Type B pancreatic cell (in vitro differentiated cells): ENCODE results near the gene C2orf68. TPM values are rescaled to one million over a fixed set of nuclear protein-coding genes. Genes with fewer than 3 reads are reported as not detected.
A peak's percentile ranks its signal among the peaks of the same experiment; 100 is the strongest.

ENCODE experiments used
- DNase-seq: peaks from one replicate; pipeline ENCODE4 v3.0.0; 2021; ENCODE audit warnings: mixed read lengths; ENCODE audit not compliant: unreplicated experiment; ENCODE audit errors: extremely low spot score
- H3K27ac Mint-ChIP-seq: 2 replicates; pipeline ENCODE4 v1.8.0; 2021; ENCODE audit warnings: mild to moderate bottlenecking, mixed read lengths
- H3K27me3 Mint-ChIP-seq: 2 replicates; pipeline ENCODE4 v1.8.0; 2021; ENCODE audit warnings: mixed read lengths
- H3K36me3 Mint-ChIP-seq: 2 replicates; pipeline ENCODE4 v1.8.0; 2021; ENCODE audit warnings: mixed read lengths
- H3K4me1 Mint-ChIP-seq: one replicate; pipeline ENCODE4 v1.8.0; 2021; ENCODE audit warnings: mixed read lengths; ENCODE audit not compliant: unreplicated experiment
- H3K4me3 Mint-ChIP-seq: 2 replicates; pipeline ENCODE4 v1.8.0; 2021; ENCODE audit warnings: mild to moderate bottlenecking, mixed read lengths
- H3K9me3 Mint-ChIP-seq: 2 replicates; pipeline ENCODE4 v1.8.0; 2021; ENCODE audit warnings: mixed read lengths
- CTCF ChIP-seq: fragments of 200-600 bp; sonication (generic); conservative IDR thresholded peaks from 2 replicates; pipeline ENCODE4 v1.5.0; 2021; ENCODE audit warnings: antibody characterized with exemption, mild to moderate bottlenecking
- total RNA-seq: library from RNA; stranded (reverse); gene quantifications from 2 replicates; pipeline ENCODE4 v1.2.1, GENCODE V29; 2021; ENCODE audit warnings: low replicate concordance

The C2orf68 gene
- total RNA-seq, 1 donor from 2014 or later: 66.6 TPM

GRCh38 chr2:85590950-85591349, 20.9 kb downstream of the C2orf68 start:
- Mint-ChIP-seq H3K4me1 (peaks cover 36% of the 10 kb centered on the region), H3K4me3 (peak overlapping the region; percentile 31), H3K9me3 (no peaks in the 10 kb centered on the region), H3K27ac (peak overlapping the region; percentile 72), H3K36me3 (peaks cover 4% of the 10 kb centered on the region), H3K27me3 (no peaks in the 10 kb centered on the region)
- no peak for DNase-seq
- no peak for TF ChIP-seq CTCF

- Mint-ChIP-seq H3K36me3 (no peaks in the 10 kb centered on the region), H3K4me3 (peak overlapping the region; percentile 14), H3K27ac (peak overlapping the region; percentile 72), H3K27me3 (no peaks in the 10 kb centered on the region), H3K9me3 (no peaks in the 10 kb centered on the region), H3K4me1 (peaks cover 40% of the 10 kb centered on the region)
- DNase-seq: no peak
- TF ChIP-seq CTCF: no peak
These were observed 21.7 kb downstream of the C2orf68 start for GRCh38 chr2:85589982-85590791.

GRCh38 chr2:85589181-85589580, 22.7 kb downstream of the C2orf68 start:
- H3K4me3 Mint-ChIP-seq: no peak overlapping the region
- no peak overlapping the region for H3K27ac Mint-ChIP-seq
- H3K4me1 Mint-ChIP-seq: peaks cover 38% of the 10 kb centered on the region
- DNase-seq: no peak
- no peak for TF ChIP-seq CTCF
- H3K9me3 Mint-ChIP-seq: no peaks in the 10 kb centered on the region
- no peaks in the 10 kb centered on the region for H3K27me3 Mint-ChIP-seq
- H3K36me3 Mint-ChIP-seq: no peaks in the 10 kb centered on the region

GRCh38 chr2:85588645-85589044, 23.2 kb downstream of the C2orf68 start:
- H3K36me3 Mint-ChIP-seq: no peaks in the 10 kb centered on the region
- no peaks in the 10 kb centered on the region for H3K27me3 Mint-ChIP-seq
- no peak for TF ChIP-seq CTCF
- H3K27ac Mint-ChIP-seq: no peak overlapping the region
- no peak overlapping the region for H3K4me3 Mint-ChIP-seq
- peaks cover 36% of the 10 kb centered on the region for H3K4me1 Mint-ChIP-seq
- DNase-seq: no peak
- no peaks in the 10 kb centered on the region for H3K9me3 Mint-ChIP-seq

- no peak for TF ChIP-seq CTCF
- no peaks in the 10 kb centered on the region for H3K27me3 Mint-ChIP-seq
- H3K9me3 Mint-ChIP-seq: no peaks in the 10 kb centered on the region
- no peak overlapping the region for H3K4me3 Mint-ChIP-seq
- no peak for DNase-seq
- H3K4me1 Mint-ChIP-seq: peaks cover 36% of the 10 kb centered on the region
- H3K36me3 Mint-ChIP-seq: no peaks in the 10 kb centered on the region
- no peak overlapping the region for H3K27ac Mint-ChIP-seq
These were observed 23.6 kb downstream of the C2orf68 start for GRCh38 chr2:85588236-85588635.
